DND-41 (cell line): ENCODE data around the gene NELFB.
"Not testable (repeated sequence)": the region's sequence is repeated elsewhere in the genome, so short reads cannot be mapped to it uniquely, and the experiment has no call there.

Experiments
- ATAC-seq: fragments of 200-7000 bp; cut with Tn5 transposase; 3 replicates; pipeline ENCODE4 v1.9.1; 2021; ENCODE audit warnings: low read depth; ENCODE audit not compliant: insufficient read depth
- DNase-seq: peaks from one replicate; pipeline ENCODE4 v3.0.0-alpha.2; 2020
- H2AFZ ChIP-seq: 2 replicates; pipeline ENCODE4 v1.6.0; 2012; ENCODE audit warnings: low read depth, low read length
- H3K27ac ChIP-seq: 2 replicates; pipeline ENCODE4 v1.5.1; 2012; ENCODE audit warnings: low read length, inconsistent platforms
- H3K27me3 ChIP-seq: fragments of 200-600 bp; sonication (generic); 2 replicates; pipeline ENCODE4 v1.6.0; 2012; ENCODE audit warnings: low read length, mild to moderate bottlenecking, inconsistent platforms; ENCODE audit not compliant: insufficient read depth, poor library complexity
- H3K36me3 ChIP-seq: 2 replicates; pipeline ENCODE4 v1.5.1; 2012; ENCODE audit warnings: low read length, inconsistent platforms; ENCODE audit not compliant: insufficient read depth
- H3K4me1 ChIP-seq: 2 replicates; pipeline ENCODE4 v1.5.1; 2012; ENCODE audit warnings: mild to moderate bottlenecking, low read length; ENCODE audit not compliant: insufficient read depth
- H3K4me2 ChIP-seq: 2 replicates; pipeline ENCODE4 v1.6.0; 2012; ENCODE audit warnings: mild to moderate bottlenecking, moderate library complexity, low read length, inconsistent platforms; ENCODE audit not compliant: insufficient read depth
- H3K4me3 ChIP-seq, 2 experiments: fragments of 200-600 bp in 1 of 2; shearing (Covaris generic) in 1 of 2; 2 replicates each; pipeline ENCODE4 v1.5.1; 2012 to 2016; ENCODE audit warnings: inconsistent platforms in 2 of 2, low read length in 2 of 2, mild to moderate bottlenecking in 2 of 2, low read depth in 1 of 2, moderate library complexity in 1 of 2
- H3K79me2 ChIP-seq: 2 replicates; pipeline ENCODE4 v1.6.0; 2012; ENCODE audit warnings: low read length, inconsistent platforms; ENCODE audit not compliant: insufficient read depth
- H3K9ac ChIP-seq: 2 replicates; pipeline ENCODE4 v1.6.0; 2012; ENCODE audit warnings: low read depth, mild to moderate bottlenecking, inconsistent platforms, low read length, moderate library complexity
- H3K9me3 ChIP-seq: 2 replicates; pipeline ENCODE4 v1.5.1; 2012; ENCODE audit warnings: low read length, moderate library complexity, mild to moderate bottlenecking, inconsistent platforms; ENCODE audit not compliant: insufficient read depth, severe bottlenecking
- H4K20me1 ChIP-seq: 2 replicates; pipeline ENCODE4 v1.6.0; 2012; ENCODE audit warnings: low read length; ENCODE audit not compliant: insufficient read depth
- CTCF ChIP-seq: IDR thresholded peaks from 2 replicates; pipeline ENCODE4 v1.5.1; 2012; ENCODE audit warnings: borderline replicate concordance, low read length, moderate library complexity, mild to moderate bottlenecking; ENCODE audit not compliant: poor library complexity, severe bottlenecking; ENCODE audit errors: extremely low read depth
- EZH2 ChIP-seq: IDR thresholded peaks from 3 replicates; pipeline ENCODE4 v1.6.1; 2012; ENCODE audit warnings: borderline replicate concordance, low read depth, mild to moderate bottlenecking, moderate library complexity, low read length, inconsistent platforms; ENCODE audit not compliant: severe bottlenecking

The NELFB gene

GRCh38 chr9:137236238-137236935 lies 18.7 kb upstream of the NELFB start:
- Histone ChIP-seq H3K4me3 (no peak overlapping the region), H3K27me3 (no peaks in the 10 kb centered on the region), H2AFZ (peak overlapping the region; percentile 8; the same call in 1 of the 2 replicates), H3K36me3 (no peaks in the 10 kb centered on the region; the same call in 1 of the 2 replicates), H3K9me3 (no peaks in the 10 kb centered on the region), H3K4me1 (peaks cover 37% of the 10 kb centered on the region), H4K20me1 (peaks cover 13% of the 10 kb centered on the region; the same call in 1 of the 2 replicates), H3K79me2 (peaks cover 9% of the 10 kb centered on the region), H3K9ac (peak overlapping the region; percentile 38; the same call in 1 of the 2 replicates), H3K27ac (no peak overlapping the region), H3K4me2 (peak overlapping the region; percentile 52)
- DNase-seq (peak; percentile 89), ATAC-seq (peak; percentile 55)
- TF ChIP-seq EZH2 (no peak), CTCF (peak; percentile 98)

GRCh38 chr9:137236936-137237421 lies 18.1 kb upstream of the NELFB start:
- Histone ChIP-seq H4K20me1 (peaks cover 18% of the 10 kb centered on the region), H2AFZ (peak overlapping the region; percentile 8; the same call in 1 of the 2 replicates)

GRCh38 chr9:137237759-137238726 lies 17.1 kb upstream of the NELFB start:
- TF ChIP-seq CTCF (no peak), EZH2 (no peak)
- no peaks in the 10 kb centered on the region for H3K27me3 ChIP-seq
- H3K79me2 ChIP-seq, result peaks cover 25% of the 10 kb centered on the region
- H2AFZ ChIP-seq, result no peak overlapping the region
- no peak overlapping the region for H3K27ac ChIP-seq
- 0 out of 2 replicates have a peak overlapping the region, but pooled peaks have one; percentile 12 for H3K4me2 ChIP-seq
- peaks cover 15% of the 10 kb centered on the region for H3K36me3 ChIP-seq
- H3K4me3 ChIP-seq, result no peak overlapping the region
- peaks cover 29% of the 10 kb centered on the region for H4K20me1 ChIP-seq
- no peak for ATAC-seq
- peaks cover 50% of the 10 kb centered on the region for H3K4me1 ChIP-seq
- no peak for DNase-seq
- H3K9ac ChIP-seq, result no peak overlapping the region; the same call in 1 of the 2 replicates
- H3K9me3 ChIP-seq, result no peaks in the 10 kb centered on the region

More at GRCh38 chr9:137236936-137237421, 18.1 kb upstream of the NELFB start:
- Histone ChIP-seq H3K79me2 (peaks cover 14% of the 10 kb centered on the region), H3K36me3 (peaks cover 5% of the 10 kb centered on the region), H3K4me1 (peaks cover 40% of the 10 kb centered on the region), H3K4me3 (no peak overlapping the region), H3K27ac (no peak overlapping the region), H3K4me2 (peak overlapping the region; percentile 52), H3K9me3 (no peaks in the 10 kb centered on the region), H3K27me3 (no peaks in the 10 kb centered on the region), H3K9ac (peak overlapping the region; percentile 38)
- TF ChIP-seq EZH2 (no peak), CTCF (no peak)
- DNase-seq, result no peak
- no peak for ATAC-seq

GRCh38 chr9:137239541-137240200 lies 15.5 kb upstream of the NELFB start:
- peak overlapping the region; percentile 89 for H3K27ac ChIP-seq
- H4K20me1 ChIP-seq, result peaks cover 44% of the 10 kb centered on the region
- peak overlapping the region; percentile 68; the same call in 1 of the 2 replicates for H2AFZ ChIP-seq
- ATAC-seq, DNase-seq, H3K9me3 ChIP-seq, H3K27me3 ChIP-seq: not testable (repeated sequence)
- peaks cover 25% of the 10 kb centered on the region for H3K79me2 ChIP-seq
- peak overlapping the region; percentile 91 for H3K4me2 ChIP-seq
- H3K9ac ChIP-seq, result peak overlapping the region; percentile 89
- H3K4me3 ChIP-seq, result peak overlapping the region; percentile 35 to 77; a peak in 3 of 4 replicates
- peaks cover 55% of the 10 kb centered on the region for H3K4me1 ChIP-seq
- H3K36me3 ChIP-seq, result peaks cover 25% of the 10 kb centered on the region
